SJCRH30 (cell line): ENCODE results near the gene BHLHE41. TPM values are rescaled to one million over a fixed set of nuclear protein-coding genes. Genes with fewer than 3 reads are reported as not detected.

Experiments used
- DNase-seq, 2 experiments: peaks; one replicate each; pipeline ENCODE4 v3.0.0-alpha.2; 2015 to 2020
- H3K27ac ChIP-seq: fragments of 250-450 bp; sonication (Bioruptor Pico); 2 replicates; pipeline ENCODE4 v1.5.1; 2020; ENCODE audit warnings: mild to moderate bottlenecking, moderate library complexity
- H3K27me3 ChIP-seq: fragments of 250-450 bp; sonication (Bioruptor Pico); 2 replicates; pipeline ENCODE4 v1.5.1; 2020; ENCODE audit warnings: mild to moderate bottlenecking, moderate library complexity
- H3K36me3 ChIP-seq: fragments of 250-450 bp; sonication (Bioruptor Pico); 2 replicates; pipeline ENCODE4 v1.5.1; 2020; ENCODE audit warnings: mild to moderate bottlenecking, moderate library complexity
- H3K4me1 ChIP-seq: fragments of 250-450 bp; sonication (Bioruptor Pico); 2 replicates; pipeline ENCODE4 v1.5.1; 2020; ENCODE audit warnings: mild to moderate bottlenecking, moderate library complexity
- H3K4me3 ChIP-seq: fragments of 250-450 bp; sonication (Bioruptor Pico); 2 replicates; pipeline ENCODE4 v1.5.1; 2020; ENCODE audit warnings: mild to moderate bottlenecking, moderate library complexity
- H3K9me3 ChIP-seq: fragments of 250-450 bp; sonication (Bioruptor Pico); replicated peaks from 2 replicates; pipeline ENCODE4 v1.5.1; 2020; ENCODE audit warnings: mild to moderate bottlenecking, moderate library complexity
- total RNA-seq: library from RNA; depleted of rRNA; stranded (reverse); fragments of >200 nt; shearing (Covaris generic); gene quantifications from 2 replicates; pipeline ENCODE4 v1.2.3, GENCODE V29; 2014

Gene BHLHE41
- total RNA-seq, 1 experiment from 2014 or later, result 4.1 TPM

DNA sequence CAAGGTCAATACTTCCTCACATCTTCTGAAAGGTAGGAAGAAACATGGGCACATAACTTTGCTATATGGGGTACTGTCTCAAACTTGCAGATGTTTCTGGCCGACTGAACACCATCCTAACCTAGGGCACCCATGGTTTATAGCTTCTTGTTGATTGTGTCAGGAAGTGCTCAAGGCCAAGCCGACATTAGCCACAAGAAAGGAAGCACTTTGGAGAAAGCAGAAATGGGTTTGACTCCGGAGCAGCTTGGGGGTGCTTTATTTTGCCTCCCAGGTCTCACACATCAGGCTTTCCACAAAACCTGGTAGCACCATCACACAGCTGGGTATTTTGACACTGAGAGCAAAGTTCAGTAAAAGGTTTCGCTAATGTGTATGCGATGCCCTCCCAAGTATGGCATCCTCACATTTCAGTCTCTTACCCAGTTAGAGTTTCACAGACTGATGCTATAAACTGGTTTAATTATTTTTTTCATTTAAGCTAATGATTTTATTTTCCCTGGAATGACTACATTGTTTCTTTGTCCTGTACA is 25.2 kb upstream of the BHLHE41 start:
- Histone ChIP-seq H3K27ac (no peak overlapping the region), H3K27me3 (no peaks in the 10 kb centered on the region), H3K9me3 (no peaks in the 10 kb centered on the region), H3K36me3 (no peaks in the 10 kb centered on the region), H3K4me3 (no peak overlapping the region), H3K4me1 (peaks cover 26% of the 10 kb centered on the region)
- no peak for DNase-seq

GRCh38 chr12:26148291-26148690 is 23.5 kb upstream of the BHLHE41 start:
- Histone ChIP-seq H3K4me3 (no peak overlapping the region), H3K36me3 (no peaks in the 10 kb centered on the region), H3K27ac (no peak overlapping the region), H3K27me3 (no peaks in the 10 kb centered on the region), H3K4me1 (peaks cover 16% of the 10 kb centered on the region), H3K9me3 (no peaks in the 10 kb centered on the region)
- DNase-seq, result no peak

- H3K36me3 ChIP-seq, result no peaks in the 10 kb centered on the region
- DNase-seq, result no peak
- H3K9me3 ChIP-seq, result no peaks in the 10 kb centered on the region
- no peak overlapping the region for H3K4me3 ChIP-seq
- no peaks in the 10 kb centered on the region for H3K4me1 ChIP-seq
- no peaks in the 10 kb centered on the region for H3K27me3 ChIP-seq
- H3K27ac ChIP-seq, result no peak overlapping the region
These were observed 18.5 kb upstream of the BHLHE41 start for GRCh38 chr12:26143291-26143690.

GRCh38 chr12:26138860-26139259 is 14.0 kb upstream of the BHLHE41 start:
- Histone ChIP-seq H3K27ac (no peak overlapping the region), H3K9me3 (no peaks in the 10 kb centered on the region), H3K27me3 (no peaks in the 10 kb centered on the region), H3K4me1 (peaks cover 7% of the 10 kb centered on the region; the same call in 1 of the 2 replicates), H3K4me3 (no peak overlapping the region), H3K36me3 (no peaks in the 10 kb centered on the region)
- DNase-seq, result no peak

GRCh38 chr12:26136688-26137087 is 11.9 kb upstream of the BHLHE41 start:
- DNase-seq, result no peak
- H3K27me3 ChIP-seq, result no peaks in the 10 kb centered on the region
- no peak overlapping the region for H3K4me3 ChIP-seq
- no peaks in the 10 kb centered on the region for H3K36me3 ChIP-seq
- no peaks in the 10 kb centered on the region for H3K9me3 ChIP-seq
- H3K4me1 ChIP-seq, result peaks cover 7% of the 10 kb centered on the region; the same call in 1 of the 2 replicates
- H3K27ac ChIP-seq, result no peak overlapping the region

GRCh38 chr12:26135571-26135970 is 10.7 kb upstream of the BHLHE41 start:
- Histone ChIP-seq H3K27ac (no peak overlapping the region), H3K4me1 (peaks cover 7% of the 10 kb centered on the region; the same call in 1 of the 2 replicates), H3K36me3 (no peaks in the 10 kb centered on the region), H3K9me3 (no peaks in the 10 kb centered on the region), H3K27me3 (no peaks in the 10 kb centered on the region), H3K4me3 (no peak overlapping the region)
- DNase-seq, result no peak

DNA sequence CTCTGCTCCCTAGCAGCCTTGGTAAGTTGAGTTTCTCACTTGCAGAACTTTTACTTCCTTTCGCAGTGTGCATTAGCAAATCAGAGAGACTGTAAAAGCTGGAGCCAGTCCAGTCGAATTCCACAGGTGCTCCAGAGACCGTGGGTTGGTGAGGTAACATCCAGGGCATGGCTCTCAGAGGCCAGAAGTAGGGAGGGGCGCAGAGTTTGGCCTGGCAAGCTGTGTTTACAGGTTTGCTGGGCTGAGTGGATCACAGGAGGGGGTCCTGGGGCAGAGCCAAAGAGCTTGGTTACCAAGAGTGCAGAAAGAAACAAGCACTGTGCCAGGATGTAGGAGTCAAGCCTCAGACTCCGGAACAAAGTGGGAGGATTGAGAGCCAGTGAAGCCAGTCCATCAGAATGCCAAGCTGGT is 10.2 kb upstream of the BHLHE41 start:
- H3K9me3 ChIP-seq, result no peaks in the 10 kb centered on the region
- H3K27ac ChIP-seq, result no peak overlapping the region
- H3K4me1 ChIP-seq, result peaks cover 7% of the 10 kb centered on the region; the same call in 1 of the 2 replicates
- no peak for DNase-seq
- no peaks in the 10 kb centered on the region for H3K36me3 ChIP-seq
- no peaks in the 10 kb centered on the region for H3K27me3 ChIP-seq
- H3K4me3 ChIP-seq, result no peak overlapping the region

DNA sequence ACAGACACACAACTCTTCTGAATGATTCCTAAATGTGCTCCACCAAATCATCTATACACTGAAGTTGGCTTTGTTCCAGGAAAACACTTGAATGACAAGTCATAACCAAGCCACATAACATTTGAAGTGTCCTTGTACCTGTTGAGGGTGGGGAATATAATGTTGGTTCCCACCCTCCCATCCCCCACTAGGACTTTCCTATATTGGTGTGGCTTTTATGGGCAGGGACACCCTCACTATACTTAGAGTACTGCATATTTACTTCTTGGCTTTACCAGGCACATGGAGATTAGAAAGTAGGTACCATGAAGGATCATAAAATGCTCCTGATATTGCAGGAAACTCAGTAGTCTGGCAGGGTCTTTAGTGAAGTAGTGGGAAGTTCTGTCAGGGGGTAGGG is 9.7 kb upstream of the BHLHE41 start:
- peaks cover 7% of the 10 kb centered on the region; the same call in 1 of the 2 replicates for H3K4me1 ChIP-seq
- H3K27me3 ChIP-seq, result no peaks in the 10 kb centered on the region
- no peaks in the 10 kb centered on the region for H3K9me3 ChIP-seq
- DNase-seq, result no peak
- H3K4me3 ChIP-seq, result no peak overlapping the region
- H3K27ac ChIP-seq, result no peak overlapping the region
- H3K36me3 ChIP-seq, result no peaks in the 10 kb centered on the region

GRCh38 chr12:26133521-26133920 is 8.7 kb upstream of the BHLHE41 start:
- no peak for DNase-seq
- Histone ChIP-seq H3K27me3 (no peaks in the 10 kb centered on the region), H3K36me3 (no peaks in the 10 kb centered on the region), H3K9me3 (no peaks in the 10 kb centered on the region), H3K4me1 (peaks cover 7% of the 10 kb centered on the region; the same call in 1 of the 2 replicates), H3K27ac (no peak overlapping the region), H3K4me3 (no peak overlapping the region)

DNA sequence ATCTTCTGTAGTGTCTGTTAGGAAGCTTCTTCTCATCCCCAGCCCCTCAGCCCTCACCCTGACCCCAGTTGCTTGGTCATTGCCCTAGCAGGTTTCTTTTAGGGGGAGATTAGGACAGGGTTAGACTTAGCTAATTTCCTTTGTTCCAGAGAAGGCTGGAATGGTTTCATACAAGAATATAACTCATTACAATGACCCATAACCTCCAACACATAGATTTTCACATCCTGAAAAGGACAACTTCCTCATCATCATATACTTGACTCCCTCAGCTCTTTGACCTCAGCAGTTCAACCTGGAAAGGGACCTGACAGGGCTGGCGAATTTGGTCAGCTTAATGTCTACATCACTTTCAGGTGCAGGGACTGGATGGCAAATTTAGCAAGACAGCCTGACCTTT is 8.0 kb upstream of the BHLHE41 start:
- H3K36me3 ChIP-seq, result no peaks in the 10 kb centered on the region

DNA sequence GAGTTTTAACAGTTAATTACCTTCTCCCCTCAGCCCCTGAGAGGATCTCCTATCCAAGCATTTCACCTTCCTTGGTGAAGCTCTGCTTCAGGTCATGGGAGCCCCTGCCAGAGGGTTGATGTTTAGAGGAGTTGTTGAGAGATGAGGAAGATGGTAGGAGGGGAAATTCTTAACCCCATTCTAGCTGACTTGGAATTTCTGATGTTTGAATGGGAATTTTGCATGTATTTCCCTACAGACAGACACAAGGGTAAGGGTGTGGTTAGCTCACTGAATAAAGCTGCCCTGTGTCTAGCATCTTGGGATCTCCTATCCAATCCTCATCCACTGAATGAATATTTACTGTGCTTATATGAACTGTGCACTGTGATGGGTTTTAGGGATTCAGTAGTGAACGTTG is 7.1 kb upstream of the BHLHE41 start:
- 0 out of 2 replicates have a peak, but pooled peaks cover under 1% of the 10 kb centered on the region for H3K27me3 ChIP-seq
- DNase-seq, result no peak
- no peak overlapping the region for H3K4me3 ChIP-seq
- no peak overlapping the region for H3K27ac ChIP-seq
- no peaks in the 10 kb centered on the region for H3K36me3 ChIP-seq
- no peaks in the 10 kb centered on the region for H3K9me3 ChIP-seq
- peaks cover 7% of the 10 kb centered on the region; the same call in 1 of the 2 replicates for H3K4me1 ChIP-seq

More for the DNA sequence above, 8.0 kb upstream of the BHLHE41 start:
- Histone ChIP-seq H3K27me3 (no peaks in the 10 kb centered on the region), H3K27ac (no peak overlapping the region), H3K9me3 (no peaks in the 10 kb centered on the region), H3K4me1 (peaks cover 7% of the 10 kb centered on the region; the same call in 1 of the 2 replicates), H3K4me3 (no peak overlapping the region)
- DNase-seq, result no peak

DNA sequence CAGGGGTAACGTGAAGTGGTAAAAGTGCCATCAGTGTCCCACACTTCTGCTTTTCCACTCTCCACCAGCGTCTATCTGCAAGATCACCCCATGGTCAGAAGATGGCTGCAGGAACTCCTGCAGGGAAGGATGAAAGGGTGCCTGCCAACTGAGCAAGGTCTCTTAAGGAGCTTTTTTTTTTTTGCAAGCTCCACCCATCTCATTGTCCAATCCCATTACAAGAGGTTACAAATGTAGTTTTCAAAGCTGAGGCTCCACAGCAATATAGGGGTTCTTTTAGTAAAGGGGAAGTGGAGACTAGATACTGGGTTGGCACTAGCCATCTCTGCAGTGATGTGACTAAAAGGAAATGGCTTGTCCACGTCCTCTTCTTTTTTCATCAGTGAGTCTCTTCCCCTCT is 5.9 kb upstream of the BHLHE41 start:
- 0 out of 2 replicates have a peak, but pooled peaks cover 3% of the 10 kb centered on the region for H3K27me3 ChIP-seq

GRCh38 chr12:26128168-26128567 is 3.3 kb upstream of the BHLHE41 start:
- H3K27ac ChIP-seq, result no peak overlapping the region
- H3K4me1 ChIP-seq, result 0 out of 2 replicates have a peak, but pooled peaks cover 6% of the 10 kb centered on the region
- H3K9me3 ChIP-seq, result no peaks in the 10 kb centered on the region
- no peaks in the 10 kb centered on the region for H3K36me3 ChIP-seq
- no peak overlapping the region for H3K4me3 ChIP-seq
- H3K27me3 ChIP-seq, result 0 out of 2 replicates have a peak, but pooled peaks cover 6% of the 10 kb centered on the region
- DNase-seq, result no peak

More for the DNA sequence above, 5.9 kb upstream of the BHLHE41 start:
- Histone ChIP-seq H3K4me1 (peaks cover 5% of the 10 kb centered on the region; the same call in 1 of the 2 replicates), H3K9me3 (no peaks in the 10 kb centered on the region), H3K4me3 (no peak overlapping the region), H3K27ac (no peak overlapping the region), H3K36me3 (no peaks in the 10 kb centered on the region)
- no peak for DNase-seq

DNA sequence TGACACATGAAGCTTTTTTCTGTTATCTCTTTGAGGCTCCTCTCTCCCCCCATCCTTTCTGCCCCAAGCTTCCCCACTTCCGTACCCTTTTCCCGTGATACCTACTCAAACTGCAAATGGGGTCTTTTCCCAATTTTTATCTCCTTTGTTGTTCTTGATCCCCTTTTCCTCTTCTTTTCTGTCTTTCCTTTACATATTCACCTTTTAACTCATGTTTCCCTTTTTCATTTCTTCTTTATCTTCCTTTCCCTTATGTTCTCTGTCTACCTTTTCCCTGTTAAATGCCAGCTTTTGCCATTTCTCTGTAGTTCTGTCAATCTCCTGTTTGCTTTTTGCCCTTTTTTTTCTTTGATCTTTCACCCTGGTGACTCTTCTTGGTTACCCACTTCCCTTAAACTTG is 2.6 kb upstream of the BHLHE41 start:
- H3K4me1 ChIP-seq, result 0 out of 2 replicates have a peak, but pooled peaks cover 6% of the 10 kb centered on the region
- no peak overlapping the region for H3K27ac ChIP-seq
- 0 out of 2 replicates have a peak, but pooled peaks cover 6% of the 10 kb centered on the region for H3K27me3 ChIP-seq
- no peaks in the 10 kb centered on the region for H3K9me3 ChIP-seq
- no peak overlapping the region for H3K4me3 ChIP-seq
- H3K36me3 ChIP-seq, result no peaks in the 10 kb centered on the region
- DNase-seq, result no peak

DNA sequence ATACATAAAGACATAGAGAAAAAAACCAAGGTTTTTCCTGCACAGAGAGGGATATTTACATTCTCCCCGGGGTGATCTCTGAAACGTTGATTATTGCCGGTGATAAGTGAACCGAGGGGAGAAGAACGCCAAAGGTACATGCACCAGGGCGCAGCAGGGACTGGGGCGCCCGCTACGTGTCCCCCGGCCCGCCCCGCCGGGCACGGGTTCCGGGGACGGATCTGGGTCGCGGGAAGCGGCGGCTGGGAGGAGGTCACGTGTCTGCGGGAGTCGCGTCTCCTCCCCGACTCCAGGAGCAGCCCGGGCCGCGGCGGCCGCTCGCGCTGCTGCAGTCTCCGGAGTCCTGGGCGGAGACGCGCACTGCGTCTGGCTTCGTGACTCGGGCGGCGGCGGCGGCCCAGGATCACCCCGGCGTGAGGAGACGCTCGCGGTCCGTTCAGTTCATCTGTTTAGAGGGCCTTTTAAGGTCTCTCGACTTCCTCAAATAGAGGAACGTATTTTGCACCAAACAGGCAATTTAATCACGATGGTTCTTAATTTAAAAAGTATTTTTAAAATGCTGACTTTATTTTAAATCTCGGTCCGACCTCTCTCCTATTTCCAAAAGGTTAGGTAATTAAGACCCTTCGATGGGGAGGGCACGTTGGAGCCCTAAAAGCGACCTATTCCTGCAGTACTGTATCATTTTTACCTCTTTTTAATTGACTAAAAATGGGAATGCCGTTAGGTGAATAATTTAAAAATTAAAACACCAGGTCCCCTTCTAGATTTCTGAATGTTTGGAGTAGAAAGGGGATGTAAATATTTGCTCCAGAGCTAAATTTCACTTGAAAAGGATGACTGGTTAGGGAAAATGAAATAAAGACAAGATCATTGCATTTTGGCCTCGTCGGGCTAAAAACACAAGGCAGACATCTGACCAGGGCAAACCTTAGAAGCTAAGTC is 1.8 kb upstream of the BHLHE41 start:
- Histone ChIP-seq H3K4me3 (peak overlapping the region; percentile 62), H3K27me3 (0 out of 2 replicates have a peak, but pooled peaks cover 6% of the 10 kb centered on the region), H3K4me1 (0 out of 2 replicates have a peak, but pooled peaks cover 6% of the 10 kb centered on the region), H3K36me3 (no peaks in the 10 kb centered on the region), H3K9me3 (no peaks in the 10 kb centered on the region), H3K27ac (no peak overlapping the region; the same call in 1 of the 2 replicates)
- DNase-seq, result peak; percentile 82 to 86
